ENCODE data around the gene DUSP1. TPM values are rescaled to one million over a fixed set of nuclear protein-coding genes. Genes with fewer than 3 reads are reported as not detected.

Gene DUSP1
- total RNA-seq, 1 donor, result 3,538 TPM

GRCh38 chr5:172735141-172735831 lies 35.7 kb downstream of the DUSP1 start:
- no peaks in the 10 kb centered on the region for H3K9me3 ChIP-seq (ENCODE audit: low read depth, low read length)
- no peaks in the 10 kb centered on the region for H3K27me3 ChIP-seq (ENCODE audit: insufficient read depth, low read length)
- peaks cover 3% of the 10 kb centered on the region for H3K4me1 ChIP-seq (ENCODE audit: insufficient read depth, low read length)
- no peak overlapping the region for H3K4me3 ChIP-seq (ENCODE audit: low read length)

- H3K9me3 ChIP-seq (ENCODE audit: low read depth, low read length), result no peaks in the 10 kb centered on the region
- H3K27me3 ChIP-seq (ENCODE audit: insufficient read depth, low read length), result no peaks in the 10 kb centered on the region
- no peaks in the 10 kb centered on the region for H3K4me1 ChIP-seq (ENCODE audit: insufficient read depth, low read length)
- H3K4me3 ChIP-seq (ENCODE audit: low read length), result no peak overlapping the region
Measured at GRCh38 chr5:172733974-172734346, 37.0 kb downstream of the DUSP1 start.

GRCh38 chr5:172733131-172733973 lies 37.6 kb downstream of the DUSP1 start:
- Histone ChIP-seq H3K4me3 (ENCODE audit: low read length) (no peak overlapping the region), H3K27me3 (ENCODE audit: insufficient read depth, low read length) (no peaks in the 10 kb centered on the region)

GRCh38 chr5:172732201-172732865 lies 38.7 kb downstream of the DUSP1 start:
- Histone ChIP-seq H3K4me1 (ENCODE audit: insufficient read depth, low read length) (no peaks in the 10 kb centered on the region), H3K27me3 (ENCODE audit: insufficient read depth, low read length) (no peaks in the 10 kb centered on the region), H3K9me3 (ENCODE audit: low read depth, low read length) (no peaks in the 10 kb centered on the region), H3K4me3 (ENCODE audit: low read length) (no peak overlapping the region)

More at GRCh38 chr5:172733131-172733973, 37.6 kb downstream of the DUSP1 start:
- no peaks in the 10 kb centered on the region for H3K9me3 ChIP-seq (ENCODE audit: low read depth, low read length)
- no peaks in the 10 kb centered on the region for H3K4me1 ChIP-seq (ENCODE audit: insufficient read depth, low read length)

GRCh38 chr5:172731680-172732074 lies 39.3 kb downstream of the DUSP1 start:
- no peaks in the 10 kb centered on the region for H3K4me1 ChIP-seq (ENCODE audit: insufficient read depth, low read length)
- H3K27me3 ChIP-seq (ENCODE audit: insufficient read depth, low read length), result no peaks in the 10 kb centered on the region
- no peak overlapping the region for H3K4me3 ChIP-seq (ENCODE audit: low read length)
- no peaks in the 10 kb centered on the region for H3K9me3 ChIP-seq (ENCODE audit: low read depth, low read length)

GRCh38 chr5:172730981-172731679 lies 39.9 kb downstream of the DUSP1 start:
- Histone ChIP-seq H3K4me3 (ENCODE audit: low read length) (no peak overlapping the region), H3K27me3 (ENCODE audit: insufficient read depth, low read length) (no peaks in the 10 kb centered on the region), H3K9me3 (ENCODE audit: low read depth, low read length) (no peaks in the 10 kb centered on the region), H3K4me1 (ENCODE audit: insufficient read depth, low read length) (no peaks in the 10 kb centered on the region)

GRCh38 chr5:172730222-172730621 lies 40.8 kb downstream of the DUSP1 start:
- H3K9me3 ChIP-seq (ENCODE audit: low read depth, low read length), result no peaks in the 10 kb centered on the region

GRCh38 chr5:172729588-172729987 lies 41.4 kb downstream of the DUSP1 start:
- Histone ChIP-seq H3K9me3 (ENCODE audit: low read depth, low read length) (no peaks in the 10 kb centered on the region), H3K27me3 (ENCODE audit: insufficient read depth, low read length) (no peaks in the 10 kb centered on the region), H3K4me3 (ENCODE audit: low read length) (no peak overlapping the region), H3K4me1 (ENCODE audit: insufficient read depth, low read length) (no peaks in the 10 kb centered on the region)

More at GRCh38 chr5:172730222-172730621, 40.8 kb downstream of the DUSP1 start:
- H3K4me3 ChIP-seq (ENCODE audit: low read length), result no peak overlapping the region
- H3K27me3 ChIP-seq (ENCODE audit: insufficient read depth, low read length), result no peaks in the 10 kb centered on the region
- H3K4me1 ChIP-seq (ENCODE audit: insufficient read depth, low read length), result no peaks in the 10 kb centered on the region

- Histone ChIP-seq H3K4me1 (ENCODE audit: insufficient read depth, low read length) (no peaks in the 10 kb centered on the region), H3K9me3 (ENCODE audit: low read depth, low read length) (no peaks in the 10 kb centered on the region), H3K4me3 (ENCODE audit: low read length) (no peak overlapping the region), H3K27me3 (ENCODE audit: insufficient read depth, low read length) (no peaks in the 10 kb centered on the region)
Measured at GRCh38 chr5:172728481-172729241, 42.3 kb downstream of the DUSP1 start.

GRCh38 chr5:172727551-172727950 lies 43.4 kb downstream of the DUSP1 start:
- no peaks in the 10 kb centered on the region for H3K9me3 ChIP-seq (ENCODE audit: low read depth, low read length)
- no peak overlapping the region for H3K4me3 ChIP-seq (ENCODE audit: low read length)
- no peaks in the 10 kb centered on the region for H3K27me3 ChIP-seq (ENCODE audit: insufficient read depth, low read length)
- H3K4me1 ChIP-seq (ENCODE audit: insufficient read depth, low read length), result no peaks in the 10 kb centered on the region

- Histone ChIP-seq H3K9me3 (ENCODE audit: low read depth, low read length) (no peaks in the 10 kb centered on the region), H3K27me3 (ENCODE audit: insufficient read depth, low read length) (no peaks in the 10 kb centered on the region), H3K4me3 (ENCODE audit: low read length) (no peak overlapping the region), H3K4me1 (ENCODE audit: insufficient read depth, low read length) (no peaks in the 10 kb centered on the region)
Measured at GRCh38 chr5:172726966-172727365, 44.0 kb downstream of the DUSP1 start.

GRCh38 chr5:172725785-172726184 lies 45.2 kb downstream of the DUSP1 start:
- Histone ChIP-seq H3K4me1 (ENCODE audit: insufficient read depth, low read length) (no peaks in the 10 kb centered on the region), H3K27me3 (ENCODE audit: insufficient read depth, low read length) (no peaks in the 10 kb centered on the region), H3K9me3 (ENCODE audit: low read depth, low read length) (no peaks in the 10 kb centered on the region), H3K4me3 (ENCODE audit: low read length) (no peak overlapping the region)

- no peaks in the 10 kb centered on the region for H3K9me3 ChIP-seq (ENCODE audit: low read depth, low read length)
- no peaks in the 10 kb centered on the region for H3K4me1 ChIP-seq (ENCODE audit: insufficient read depth, low read length)
- H3K4me3 ChIP-seq (ENCODE audit: low read length), result no peak overlapping the region
- H3K27me3 ChIP-seq (ENCODE audit: insufficient read depth, low read length), result no peaks in the 10 kb centered on the region
Measured at GRCh38 chr5:172725273-172725672, 45.7 kb downstream of the DUSP1 start.

Data from mononuclear cell (primary cell).